Activated CD8-positive, alpha-beta memory T cell treated with anti-CD3 and anti-CD28 coated beads, Interleukin-2, amount 50 U/mL, for 24 hours (primary cell): ENCODE measurements around the gene TCHH.

Source experiments
- DNase-seq: peaks from one replicate; pipeline ENCODE4 v3.0.0-alpha.2; 2020; ENCODE audit errors: extremely low read depth

TCHH gene

GRCh38 chr1:152067150-152067549 lies 48.1 kb downstream of the TCHH start:
- DNase-seq: no peak

DNA sequence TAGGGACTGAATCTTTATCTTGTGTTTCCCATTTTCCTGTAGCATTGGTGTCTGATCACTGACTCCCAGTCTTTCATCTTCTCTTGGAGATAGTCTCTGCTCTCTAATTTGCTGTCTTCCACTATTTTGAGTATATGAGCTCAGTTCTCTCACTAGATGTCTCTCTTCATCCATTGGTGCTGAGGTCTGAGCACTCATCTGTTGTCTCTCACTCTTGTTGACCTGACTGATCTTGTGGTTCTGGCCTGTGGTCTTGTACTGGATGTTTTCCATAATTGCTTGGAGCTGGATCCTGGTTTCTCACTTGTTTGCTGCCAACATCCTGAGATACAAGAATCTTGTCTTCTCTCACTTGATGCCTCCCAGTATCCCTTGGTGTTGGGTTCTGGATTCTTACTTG lies 53.3 kb downstream of the TCHH start:
- DNase-seq: no peak
